Ovary (tissue), 3 donors: ENCODE results near the gene MAPK8IP3.

Experiments used
- POLR2A ChIP-seq: fragments of 450-650 bp; IDR thresholded peaks from one replicate; pipeline ENCODE4 v1.6.1; 2017; ENCODE audit warnings: antibody characterized with exemption, mild to moderate bottlenecking, moderate library complexity
- TF ChIP-seq, protein P1 (sequence below), 3 donors: fragments of 450-650 bp in 2 of 3; fragments of 200-600 bp in 1 of 3; IDR thresholded peaks; one replicate each; pipeline versions ENCODE4 v1.5.1 to v1.8.0; 2016 to 2022; ENCODE audit warnings: antibody characterized with exemption in 3 of 3, mild to moderate bottlenecking in 1 of 3
- donor health status: DM: no; HTN: no; CAD: no.

DNA sequence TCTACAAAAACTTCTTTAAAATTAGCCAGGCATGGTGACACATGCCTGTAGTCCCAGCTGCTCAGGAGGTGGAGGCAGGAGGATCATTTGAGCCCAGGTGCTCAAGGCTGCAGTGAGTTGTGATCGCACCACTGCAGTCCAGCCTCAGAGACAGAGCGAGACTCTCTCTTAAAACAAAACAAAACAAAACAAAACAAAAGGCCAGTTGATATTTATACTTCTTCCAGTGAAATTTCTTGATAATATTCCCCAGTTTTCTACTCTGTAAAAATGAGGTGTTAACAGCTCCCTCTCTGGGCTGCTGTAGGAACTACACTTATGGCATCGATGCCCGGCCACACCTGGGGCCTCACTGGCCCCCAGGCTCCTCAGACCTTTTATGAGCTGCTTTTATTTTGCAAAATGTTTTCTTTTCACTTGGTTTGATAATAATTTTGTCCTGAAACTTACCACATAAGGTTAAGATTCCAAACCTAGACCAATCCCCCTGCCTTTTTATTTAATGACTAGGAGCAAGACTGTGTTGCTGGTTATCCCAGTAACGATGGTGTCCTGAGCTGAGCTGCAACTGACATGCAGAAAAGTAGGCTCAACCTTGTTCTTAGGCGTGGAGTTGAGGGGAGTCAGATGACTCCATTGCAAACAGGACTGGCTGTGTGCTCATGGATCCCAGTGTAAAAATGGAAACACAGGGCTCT is 17.6 kb downstream of the MAPK8IP3 start:
- TF ChIP-seq, protein P1, sequence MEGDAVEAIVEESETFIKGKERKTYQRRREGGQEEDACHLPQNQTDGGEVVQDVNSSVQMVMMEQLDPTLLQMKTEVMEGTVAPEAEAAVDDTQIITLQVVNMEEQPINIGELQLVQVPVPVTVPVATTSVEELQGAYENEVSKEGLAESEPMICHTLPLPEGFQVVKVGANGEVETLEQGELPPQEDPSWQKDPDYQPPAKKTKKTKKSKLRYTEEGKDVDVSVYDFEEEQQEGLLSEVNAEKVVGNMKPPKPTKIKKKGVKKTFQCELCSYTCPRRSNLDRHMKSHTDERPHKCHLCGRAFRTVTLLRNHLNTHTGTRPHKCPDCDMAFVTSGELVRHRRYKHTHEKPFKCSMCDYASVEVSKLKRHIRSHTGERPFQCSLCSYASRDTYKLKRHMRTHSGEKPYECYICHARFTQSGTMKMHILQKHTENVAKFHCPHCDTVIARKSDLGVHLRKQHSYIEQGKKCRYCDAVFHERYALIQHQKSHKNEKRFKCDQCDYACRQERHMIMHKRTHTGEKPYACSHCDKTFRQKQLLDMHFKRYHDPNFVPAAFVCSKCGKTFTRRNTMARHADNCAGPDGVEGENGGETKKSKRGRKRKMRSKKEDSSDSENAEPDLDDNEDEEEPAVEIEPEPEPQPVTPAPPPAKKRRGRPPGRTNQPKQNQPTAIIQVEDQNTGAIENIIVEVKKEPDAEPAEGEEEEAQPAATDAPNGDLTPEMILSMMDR (IDR thresholded peaks at IDR 0.05) = peak in 1 of 3 donors; percentile 31
- no peak for TF ChIP-seq POLR2A
